ENCODE results near the gene STRA8. TPM values are rescaled to one million over a fixed set of nuclear protein-coding genes. Genes with fewer than 3 reads are reported as not detected.

The STRA8 gene
- total RNA-seq, 1 experiment from 2014 or later, result not detected

DNA sequence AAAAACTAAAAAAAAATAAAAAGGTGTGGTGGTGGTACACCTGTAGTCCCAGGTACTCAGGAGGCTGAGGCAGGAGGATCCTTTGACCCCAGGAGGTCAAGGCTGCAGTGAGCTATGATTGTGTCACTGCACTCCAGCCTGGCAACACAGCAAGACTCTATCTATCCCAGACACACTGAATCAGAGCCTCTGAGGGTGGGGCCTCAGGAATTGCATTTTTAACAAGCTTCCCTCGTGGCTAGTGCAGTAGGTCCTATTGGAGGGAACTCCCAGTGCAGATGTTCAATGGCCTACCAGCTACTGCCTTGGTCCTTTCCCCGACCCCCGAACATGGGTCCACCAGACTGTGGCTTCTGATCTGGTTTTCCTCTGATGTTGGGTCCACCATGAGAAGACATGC lies 14.9 kb downstream of the STRA8 start:
- no peak overlapping the region for H2BK5ac ChIP-seq (ENCODE audit: insufficient read length, low read length)
- WGBS (ENCODE audit: extremely low coverage, insufficient read length, low lambda C conversion rate), result no CpG with 5 or more reads among the region's 3 CpGs
- H3K9me3 ChIP-seq (ENCODE audit: control insufficient read depth, low read depth, low read length), result no peaks in the 10 kb centered on the region
- TF ChIP-seq, protein P1, sequence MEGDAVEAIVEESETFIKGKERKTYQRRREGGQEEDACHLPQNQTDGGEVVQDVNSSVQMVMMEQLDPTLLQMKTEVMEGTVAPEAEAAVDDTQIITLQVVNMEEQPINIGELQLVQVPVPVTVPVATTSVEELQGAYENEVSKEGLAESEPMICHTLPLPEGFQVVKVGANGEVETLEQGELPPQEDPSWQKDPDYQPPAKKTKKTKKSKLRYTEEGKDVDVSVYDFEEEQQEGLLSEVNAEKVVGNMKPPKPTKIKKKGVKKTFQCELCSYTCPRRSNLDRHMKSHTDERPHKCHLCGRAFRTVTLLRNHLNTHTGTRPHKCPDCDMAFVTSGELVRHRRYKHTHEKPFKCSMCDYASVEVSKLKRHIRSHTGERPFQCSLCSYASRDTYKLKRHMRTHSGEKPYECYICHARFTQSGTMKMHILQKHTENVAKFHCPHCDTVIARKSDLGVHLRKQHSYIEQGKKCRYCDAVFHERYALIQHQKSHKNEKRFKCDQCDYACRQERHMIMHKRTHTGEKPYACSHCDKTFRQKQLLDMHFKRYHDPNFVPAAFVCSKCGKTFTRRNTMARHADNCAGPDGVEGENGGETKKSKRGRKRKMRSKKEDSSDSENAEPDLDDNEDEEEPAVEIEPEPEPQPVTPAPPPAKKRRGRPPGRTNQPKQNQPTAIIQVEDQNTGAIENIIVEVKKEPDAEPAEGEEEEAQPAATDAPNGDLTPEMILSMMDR (conservative IDR thresholded peaks at IDR 0.05), result no peak
- no peaks in the 10 kb centered on the region for H3K27me3 ChIP-seq (ENCODE audit: insufficient read depth, low read length)
- no peak overlapping the region for H3K27ac ChIP-seq (ENCODE audit: insufficient read length, low read depth, low read length)
- no peak overlapping the region for H4K5ac ChIP-seq (ENCODE audit: insufficient read length, low read depth, low read length)
- no peak overlapping the region for H3K9ac ChIP-seq (ENCODE audit: extremely low read depth, insufficient read length, low read length)
- no peak overlapping the region for H2AFZ ChIP-seq (ENCODE audit: low read length)
- H3K4me1 Mint-ChIP-seq, result peaks cover 0 to 6% of the 10 kb centered on the region in 2 experiments; a peak in 2 of 4 replicates
- no peak overlapping the region for H3T11ph ChIP-seq (ENCODE audit: low read length)
- H3K18ac ChIP-seq (ENCODE audit: insufficient read length, low read depth, low read length), result no peak overlapping the region
- H3K4me3 Mint-ChIP-seq, result no peak overlapping the region
- H2BK120ac ChIP-seq (ENCODE audit: low read depth, low read length, poor library complexity, severe bottlenecking), result no peak overlapping the region
- H3K79me2 ChIP-seq (ENCODE audit: insufficient read depth, low read length), result no peaks in the 10 kb centered on the region
- peaks cover 0 to 4% of the 10 kb centered on the region in 2 experiments; a peak in 2 of 5 replicates for H3K9me3 Mint-ChIP-seq
- H3K56ac ChIP-seq (ENCODE audit: insufficient read length, low read depth, low read length), result no peak overlapping the region
- H3K36me3 Mint-ChIP-seq (ENCODE audit: insufficient read depth in 1 of 3, low read depth in 3 of 3), result no peaks in the 10 kb centered on the region; a peak in 1 of 7 replicates
- no peak overlapping the region for H2BK15ac ChIP-seq (ENCODE audit: low read depth, low read length)
- H2BK12ac ChIP-seq (ENCODE audit: insufficient read length, low read depth, low read length), result no peak overlapping the region
- H4K20me1 ChIP-seq (ENCODE audit: control insufficient read depth, insufficient read depth, insufficient read length), result no peaks in the 10 kb centered on the region
- peak; percentile 8 for DNase-seq
- no peak overlapping the region for H3K23ac ChIP-seq (ENCODE audit: insufficient read length, low read depth, low read length)
- H3K4ac ChIP-seq (ENCODE audit: low read depth, low read length), result no peak overlapping the region
- H4K91ac ChIP-seq (ENCODE audit: insufficient read length, low read depth, low read length), result no peak overlapping the region
- H2BK20ac ChIP-seq (ENCODE audit: low read depth, low read length, poor library complexity, severe bottlenecking), result no peak overlapping the region
- no peaks in the 10 kb centered on the region for H3K4me1 ChIP-seq (ENCODE audit: insufficient read depth, low read length)
- no peak overlapping the region for H3K4me2 ChIP-seq (ENCODE audit: insufficient read depth, insufficient read length, low read length)
- no peak overlapping the region for H4K8ac ChIP-seq (replicated peaks; ENCODE audit: insufficient read length, low read depth, low read length)
- no peaks in the 10 kb centered on the region for H3K79me1 ChIP-seq (ENCODE audit: insufficient read depth, low read depth, low read length, poor library complexity, severe bottlenecking)
- no peak overlapping the region for H2AK5ac ChIP-seq (ENCODE audit: insufficient read length, low read length)
- H3K23me2 ChIP-seq (ENCODE audit: insufficient read length, low read depth, low read length, poor library complexity, severe bottlenecking), result no peaks in the 10 kb centered on the region
- H3K27me3 Mint-ChIP-seq (ENCODE audit: low read depth), result no peaks in the 10 kb centered on the region
- no peak overlapping the region for H3K14ac ChIP-seq (ENCODE audit: insufficient read depth, low read length)
- no peak overlapping the region for H3K27ac Mint-ChIP-seq

Data from H9 (cell line).